Vagina (tissue), 2 donors: ENCODE results near the gene KRT33A. TPM values are rescaled to one million over a fixed set of nuclear protein-coding genes. Genes with fewer than 3 reads are reported as not detected.

ENCODE experiments used
- DNase-seq, 2 donors: peaks; one replicate each; pipeline ENCODE4 v3.0.0-alpha.2; 2017; ENCODE audit errors: extremely low spot score in 2 of 2
- H3K27ac ChIP-seq: fragments of 200-600 bp; sonication (generic); one replicate; pipeline ENCODE4 v1.5.1; 2019
- H3K27me3 ChIP-seq: fragments of 200-600 bp; sonication (generic); one replicate; pipeline ENCODE4 v1.5.1; 2019
- H3K36me3 ChIP-seq, 2 donors: fragments of 200-600 bp; sonication (generic); one replicate each; pipeline ENCODE4 v1.5.1; 2017 to 2019
- H3K4me1 ChIP-seq: fragments of 200-600 bp; sonication (generic); one replicate; pipeline ENCODE4 v1.5.1; 2019
- H3K4me3 ChIP-seq, 2 donors: fragments of 200-600 bp; sonication (generic); 1 replicate in 1 of 2; 2 replicates in 1 of 2; pipeline ENCODE4 v1.5.1; 2016 to 2019
- H3K9me3 ChIP-seq: fragments of 200-600 bp; sonication (generic); one replicate; pipeline ENCODE4 v1.5.1; 2019
- CTCF ChIP-seq, 3 experiments: fragments of 450-650 bp in 2 of 3; fragments of 200-600 bp in 1 of 3; sonication (generic) in 1 of 3; IDR thresholded peaks; one replicate each; pipeline ENCODE4 v1.5.1; 2017 to 2019; ENCODE audit warnings: antibody characterized with exemption in 3 of 3, mild to moderate bottlenecking in 2 of 3, moderate library complexity in 2 of 3
- POLR2A ChIP-seq, 2 donors: fragments of 450-650 bp; IDR thresholded peaks; one replicate each; pipeline ENCODE4 v1.6.1; 2017; ENCODE audit warnings: antibody characterized with exemption in 2 of 2, mild to moderate bottlenecking in 2 of 2, moderate library complexity in 2 of 2
- POLR2AphosphoS5 ChIP-seq, 2 donors: sonication (generic); formaldehyde crosslinking; IDR thresholded peaks; one replicate each; pipeline ENCODE4 v1.9.0; 2017; ENCODE audit warnings: antibody characterized with exemption in 2 of 2, mild to moderate bottlenecking in 2 of 2, low read depth in 1 of 2; ENCODE audit not compliant: insufficient read depth in 1 of 2
- intact Hi-C: fragments of 100-400 bp; cut with DNase I; formaldehyde crosslinking; loops from one replicate; pipeline ENCODE4 v1.15.1; 2023
- total RNA-seq: library from RNA; depleted of rRNA; stranded (reverse); fragments of >200 nt; gene quantifications from one replicate; pipeline ENCODE4 v1.2.3, GENCODE V29; 2016

Gene KRT33A
- total RNA-seq, 1 donor from 2014 or later = 1.5 TPM

- Histone ChIP-seq H3K9me3 (no peaks in the 10 kb centered on the region), H3K27ac (no peak overlapping the region), H3K36me3 (no peaks in the 10 kb centered on the region), H3K27me3 (no peaks in the 10 kb centered on the region), H3K4me1 (peaks cover 19% of the 10 kb centered on the region), H3K4me3 (no peak overlapping the region)
- intact Hi-C loops = no loop called here
- no peak for DNase-seq
- TF ChIP-seq CTCF (IDR thresholded peaks at IDR 0.05) = no peak
- TF ChIP-seq POLR2AphosphoS5 (IDR thresholded peaks at IDR 0.05; ENCODE audit: insufficient read depth in 1 of 2, low read depth in 1 of 2) = no peak
- TF ChIP-seq POLR2A (IDR thresholded peaks at IDR 0.05) = no peak
Measured at GRCh38 chr17:41311111-41311510, 39.5 kb downstream of the KRT33A start.

GRCh38 chr17:41308918-41309359 is 41.7 kb downstream of the KRT33A start, which contains the start of gene KRTAP16-1:
KRTAP16-1 (minus strand) TSS chr17:41309309; CDS start chr17:41309253, 56 bp downstream.
- Histone ChIP-seq H3K9me3 (no peaks in the 10 kb centered on the region), H3K27me3 (no peaks in the 10 kb centered on the region), H3K4me3 (no peak within 1 kb of the TSS)

GRCh38 chr17:41308251-41308917 is 42.2 kb downstream of the KRT33A start:
- Histone ChIP-seq H3K4me1 (peaks cover 19% of the 10 kb centered on the region), H3K27ac (no peak overlapping the region), H3K27me3 (no peaks in the 10 kb centered on the region), H3K36me3 (no peaks in the 10 kb centered on the region), H3K9me3 (no peaks in the 10 kb centered on the region), H3K4me3 (no peak overlapping the region)
- intact Hi-C loops = no loop called here
- DNase-seq = no peak
- TF ChIP-seq POLR2AphosphoS5 (IDR thresholded peaks at IDR 0.05; ENCODE audit: insufficient read depth in 1 of 2, low read depth in 1 of 2) (peak in 1 of 2 donors; percentile 55), CTCF (IDR thresholded peaks at IDR 0.05) (no peak)

More at GRCh38 chr17:41308918-41309359, 41.7 kb downstream of the KRT33A start, which contains the start of gene KRTAP16-1:
- DNase-seq = no peak
- intact Hi-C loops = no loop called here
- H3K4me1 ChIP-seq = peaks cover 19% of the 10 kb centered on the region
- no peak for TF ChIP-seq POLR2A (IDR thresholded peaks at IDR 0.05)
- TF ChIP-seq POLR2AphosphoS5 (IDR thresholded peaks at IDR 0.05; ENCODE audit: insufficient read depth in 1 of 2, low read depth in 1 of 2) = no peak
- no peak within 1 kb of the TSS for H3K27ac ChIP-seq
- no peaks in the 10 kb centered on the region for H3K36me3 ChIP-seq

GRCh38 chr17:41307647-41308046 is 43.0 kb downstream of the KRT33A start:
- H3K27me3 ChIP-seq = no peaks in the 10 kb centered on the region
- DNase-seq = no peak
- H3K36me3 ChIP-seq = no peaks in the 10 kb centered on the region
- no peak overlapping the region for H3K27ac ChIP-seq
- no peaks in the 10 kb centered on the region for H3K9me3 ChIP-seq
- TF ChIP-seq CTCF (IDR thresholded peaks at IDR 0.05) (no peak), POLR2AphosphoS5 (IDR thresholded peaks at IDR 0.05; ENCODE audit: insufficient read depth in 1 of 2, low read depth in 1 of 2) (no peak), POLR2A (IDR thresholded peaks at IDR 0.05) (no peak)
- intact Hi-C loops = no loop called here
- no peak overlapping the region for H3K4me3 ChIP-seq
- H3K4me1 ChIP-seq = peaks cover 19% of the 10 kb centered on the region

- intact Hi-C loops = no loop called here
- no peak overlapping the region for H3K27ac ChIP-seq
- H3K9me3 ChIP-seq = no peaks in the 10 kb centered on the region
- H3K36me3 ChIP-seq = no peaks in the 10 kb centered on the region
- H3K4me3 ChIP-seq = no peak overlapping the region
- TF ChIP-seq POLR2A (IDR thresholded peaks at IDR 0.05) (no peak), CTCF (IDR thresholded peaks at IDR 0.05) (no peak), POLR2AphosphoS5 (IDR thresholded peaks at IDR 0.05; ENCODE audit: insufficient read depth in 1 of 2, low read depth in 1 of 2) (no peak)
- no peak for DNase-seq
- no peaks in the 10 kb centered on the region for H3K27me3 ChIP-seq
- peaks cover 25% of the 10 kb centered on the region for H3K4me1 ChIP-seq
Measured at GRCh38 chr17:41304091-41304490, 46.5 kb downstream of the KRT33A start.
